ENCODE measurements around the gene DCLK1.

DCLK1 gene

GRCh38 chr13:35784286-35784951 is 346.8 kb downstream of the DCLK1 start:
- DNase-seq (ENCODE audit: low read depth), result no peak

GRCh38 chr13:35782793-35783192 is 348.4 kb downstream of the DCLK1 start:
- no peak for DNase-seq (ENCODE audit: low read depth)

- DNase-seq (ENCODE audit: low read depth), result no peak
These were observed 349.9 kb downstream of the DCLK1 start for GRCh38 chr13:35781036-35782000.

GRCh38 chr13:35780613-35781012 is 350.6 kb downstream of the DCLK1 start:
- DNase-seq (ENCODE audit: low read depth), result no peak

GRCh38 chr13:35771898-35772297 is 359.3 kb downstream of the DCLK1 start:
- peak; percentile 98 for DNase-seq (ENCODE audit: low read depth)

GRCh38 chr13:35770756-35771297 is 360.4 kb downstream of the DCLK1 start:
- DNase-seq (ENCODE audit: low read depth), result peak; percentile 49

GRCh38 chr13:35769812-35770211 is 361.4 kb downstream of the DCLK1 start:
- peak; percentile 64 for DNase-seq (ENCODE audit: low read depth)

- peak; percentile 93 for DNase-seq (ENCODE audit: low read depth)
These were observed 362.6 kb downstream of the DCLK1 start for GRCh38 chr13:35768551-35768950.

GRCh38 chr13:35768073-35768472 is 363.1 kb downstream of the DCLK1 start:
- DNase-seq (ENCODE audit: low read depth), result no peak

GRCh38 chr13:35767256-35767976 is 363.8 kb downstream of the DCLK1 start:
- no peak for DNase-seq (ENCODE audit: low read depth)

- DNase-seq (ENCODE audit: low read depth), result no peak
These were observed 364.5 kb downstream of the DCLK1 start for GRCh38 chr13:35766663-35767062.

GRCh38 chr13:35765941-35766340 is 365.2 kb downstream of the DCLK1 start:
- no peak for DNase-seq (ENCODE audit: low read depth)

GRCh38 chr13:35765366-35765765 is 365.8 kb downstream of the DCLK1 start:
- no peak for DNase-seq (ENCODE audit: low read depth)

GRCh38 chr13:35764326-35765015 is 366.7 kb downstream of the DCLK1 start:
- DNase-seq (ENCODE audit: low read depth), result peak; percentile 78

GRCh38 chr13:35763782-35764123 is 367.4 kb downstream of the DCLK1 start:
- peak; percentile 22 for DNase-seq (ENCODE audit: low read depth)

- DNase-seq (ENCODE audit: low read depth), result no peak
These were observed 368.0 kb downstream of the DCLK1 start for GRCh38 chr13:35763060-35763781.

- DNase-seq (ENCODE audit: low read depth), result no peak
These were observed 369.5 kb downstream of the DCLK1 start for GRCh38 chr13:35761440-35762252.

- peak; percentile 22 for DNase-seq (ENCODE audit: low read depth)
These were observed 370.4 kb downstream of the DCLK1 start for GRCh38 chr13:35760735-35761281.

- no peak for DNase-seq (ENCODE audit: low read depth)
These were observed 383.6 kb downstream of the DCLK1 start for GRCh38 chr13:35747594-35747993.
